WTC11 (cell line): ENCODE results near the gene PSMB10. TPM values are rescaled to one million over a fixed set of nuclear protein-coding genes. Genes with fewer than 3 reads are reported as not detected.

Experiments used
- ATAC-seq: fragments of 200-7000 bp; cut with Tn5 transposase; 2 replicates; pipeline ENCODE4 v1.10.0; 2021; ENCODE audit warnings: mild to moderate bottlenecking, moderate library complexity
- CTCF ChIA-PET: fragments of 300-600 bp; sonication (Branson Sonifier 250); formaldehyde crosslinking; loops from one replicate; lab custom pipeline; 2021; ENCODE audit warnings: antibody characterized with exemption; lab: Charles Lee
- POLR2A ChIA-PET: fragments of 350-600 bp; sonication (Branson Sonifier 250); formaldehyde crosslinking; loops from one replicate; lab custom pipeline; 2021; ENCODE audit warnings: antibody characterized with exemption; lab: Charles Lee
- DNase-seq: peaks from one replicate; pipeline ENCODE4 v3.0.0; 2021; ENCODE audit warnings: low spot score
- H3K27ac Mint-ChIP-seq: 2 replicates; pipeline ENCODE4 v1.8.0; 2021; ENCODE audit warnings: mixed read lengths
- H3K27me3 Mint-ChIP-seq: 2 replicates; pipeline ENCODE4 v1.8.0; 2021; ENCODE audit warnings: low read depth, mild to moderate bottlenecking, moderate library complexity, mixed read lengths
- H3K36me3 Mint-ChIP-seq: 2 replicates; pipeline ENCODE4 v1.8.0; 2021; ENCODE audit warnings: mixed read lengths
- H3K4me1 Mint-ChIP-seq: 2 replicates; pipeline ENCODE4 v1.8.0; 2022; ENCODE audit warnings: mixed read lengths
- H3K4me3 Mint-ChIP-seq: 2 replicates; pipeline ENCODE4 v1.8.0; 2021; ENCODE audit warnings: mild to moderate bottlenecking, moderate library complexity, mixed read lengths
- H3K9me3 Mint-ChIP-seq: 2 replicates; pipeline ENCODE4 v1.8.0; 2021; ENCODE audit warnings: mixed read lengths
- CDX4 ChIP-seq: fragments of 250-450 bp; sonication (Bioruptor Pico); IDR thresholded peaks from 2 replicates; pipeline ENCODE4 v1.9.0; 2021; ENCODE audit warnings: moderate library complexity, mild to moderate bottlenecking, inconsistent platforms, borderline replicate concordance
- CREB1 ChIP-seq: sonication (generic); formaldehyde crosslinking; IDR thresholded peaks from 2 replicates; pipeline ENCODE4 v1.8.0; 2023; ENCODE audit warnings: mild to moderate bottlenecking, missing genetic modification reagents
- CREM ChIP-seq: sonication (generic); formaldehyde crosslinking; IDR thresholded peaks from 2 replicates; pipeline ENCODE4 v1.8.1; 2022; ENCODE audit warnings: mild to moderate bottlenecking, missing genetic modification reagents, moderate library complexity
- E2F5 ChIP-seq: sonication (generic); formaldehyde crosslinking; IDR thresholded peaks from 2 replicates; pipeline ENCODE4 v1.8.1; 2022; ENCODE audit warnings: mild to moderate bottlenecking, moderate library complexity, missing genetic modification reagents
- ELF4 ChIP-seq: sonication (generic); formaldehyde crosslinking; IDR thresholded peaks from 2 replicates; pipeline ENCODE4 v1.8.1; 2022; ENCODE audit warnings: low read depth, mild to moderate bottlenecking, moderate library complexity, missing genetic modification reagents
- FOXJ3 ChIP-seq: sonication (generic); formaldehyde crosslinking; IDR thresholded peaks from 2 replicates; pipeline ENCODE4 v1.9.0; 2021; ENCODE audit warnings: missing genetic modification reagents, mild to moderate bottlenecking, borderline replicate concordance
- JUN ChIP-seq: sonication (generic); formaldehyde crosslinking; IDR thresholded peaks from 2 replicates; pipeline ENCODE4 v1.8.0; 2023; ENCODE audit warnings: mild to moderate bottlenecking, missing genetic modification reagents
- MAX ChIP-seq: sonication (generic); formaldehyde crosslinking; IDR thresholded peaks from 2 replicates; pipeline ENCODE4 v1.8.0; 2022; ENCODE audit warnings: mild to moderate bottlenecking, missing genetic modification reagents
- MYBL2 ChIP-seq: sonication (generic); formaldehyde crosslinking; IDR thresholded peaks from 2 replicates; pipeline ENCODE4 v1.8.1; 2023; ENCODE audit warnings: mild to moderate bottlenecking, moderate library complexity, missing genetic modification reagents
- NFYB ChIP-seq: sonication (generic); formaldehyde crosslinking; conservative IDR thresholded peaks from 2 replicates; pipeline ENCODE4 v1.8.0; 2022; ENCODE audit warnings: low read depth, missing genetic modification reagents
- NR1H2 ChIP-seq: sonication (generic); formaldehyde crosslinking; IDR thresholded peaks from 2 replicates; pipeline ENCODE4 v1.9.0; 2021; ENCODE audit warnings: mild to moderate bottlenecking, moderate library complexity, missing genetic modification reagents
- PRDM15 ChIP-seq: sonication (generic); formaldehyde crosslinking; IDR thresholded peaks from 2 replicates; pipeline ENCODE4 v1.8.0; 2022; ENCODE audit warnings: missing genetic modification reagents
- TCF7 ChIP-seq: sonication (generic); formaldehyde crosslinking; IDR thresholded peaks from 2 replicates; pipeline ENCODE4 v1.8.0; 2022; ENCODE audit warnings: mild to moderate bottlenecking, low read depth, missing genetic modification reagents, moderate library complexity
- USF1 ChIP-seq: sonication (generic); formaldehyde crosslinking; IDR thresholded peaks from 2 replicates; pipeline ENCODE4 v1.8.0; 2022; ENCODE audit warnings: mild to moderate bottlenecking, missing genetic modification reagents
- USF2 ChIP-seq: sonication (generic); formaldehyde crosslinking; IDR thresholded peaks from 2 replicates; pipeline ENCODE4 v1.8.1; 2023; ENCODE audit warnings: mild to moderate bottlenecking, missing genetic modification reagents, moderate library complexity
- ZBTB43 ChIP-seq: sonication (generic); formaldehyde crosslinking; IDR thresholded peaks from 2 replicates; pipeline ENCODE4 v1.8.1; 2023; ENCODE audit warnings: mild to moderate bottlenecking, missing genetic modification reagents
- ZNF232 ChIP-seq: sonication (generic); formaldehyde crosslinking; IDR thresholded peaks from 2 replicates; pipeline ENCODE4 v1.8.0; 2022; ENCODE audit warnings: mild to moderate bottlenecking, missing genetic modification reagents
- ZNF263 ChIP-seq: sonication (generic); formaldehyde crosslinking; IDR thresholded peaks from 2 replicates; pipeline ENCODE4 v1.8.1; 2022; ENCODE audit warnings: low read depth, mild to moderate bottlenecking, moderate library complexity, missing genetic modification reagents
- ZNF317 ChIP-seq: sonication (generic); formaldehyde crosslinking; IDR thresholded peaks from 2 replicates; pipeline ENCODE4 v1.8.1; 2023; ENCODE audit warnings: low read depth, mild to moderate bottlenecking, moderate library complexity, missing genetic modification reagents, borderline replicate concordance
- ZNF396 ChIP-seq: fragments of 250-450 bp; sonication (Bioruptor Pico); IDR thresholded peaks from 2 replicates; pipeline ENCODE4 v1.8.0; 2021; ENCODE audit warnings: mild to moderate bottlenecking, moderate library complexity, borderline replicate concordance
- ZSCAN18 ChIP-seq: fragments of 250-450 bp; sonication (Bioruptor Pico); IDR thresholded peaks from 2 replicates; pipeline ENCODE4 v2.1.2; 2022; ENCODE audit warnings: mild to moderate bottlenecking, moderate library complexity
- total RNA-seq: library from RNA; stranded (reverse); gene quantifications from 3 replicates; pipeline ENCODE4 v1.2.3, GENCODE V29; 2021

PSMB10 gene
- total RNA-seq, 1 experiment from 2014 or later: 40.9 TPM

- TF ChIP-seq TCF7: no peak
- TF ChIP-seq MAX: no peak
- TF ChIP-seq JUN (CRISPR knock-in tag): no peak
- TF ChIP-seq MYBL2 (CRISPR knock-in tag): no peak
- no peak for TF ChIP-seq ZBTB43 (CRISPR knock-in tag)
- TF ChIP-seq ZNF317: no peak
- TF ChIP-seq NFYB (CRISPR knock-in tag): no peak
- no peak for TF ChIP-seq PRDM15 (CRISPR knock-in tag)
- no peak for TF ChIP-seq ZSCAN18 (CRISPR knock-in tag)
Measured at GRCh38 chr16:67931712-67932461, 4.8 kb downstream of the PSMB10 start, which contains the start of gene CTRL (continued).

GRCh38 chr16:67930678-67931211 lies 5.9 kb downstream of the PSMB10 start:
- TF ChIP-seq NR1H2 (CRISPR knock-in tag): no peak
- TF ChIP-seq ELF4: no peak
- CTCF ChIA-PET: interaction anchor here (1.4 to 9.2 kb wide), 2 partner anchors 47 to 114 kb away, joined by 7 to 144 read pairs; partner anchors contain the start of gene NRN1L
- DNase-seq (no peak), ATAC-seq (no peak)
- H3K27ac Mint-ChIP-seq: no peak overlapping the region
- peaks cover 4% of the 10 kb centered on the region for H3K36me3 Mint-ChIP-seq
- no peak overlapping the region for H3K4me3 Mint-ChIP-seq
- no peaks in the 10 kb centered on the region for H3K27me3 Mint-ChIP-seq
- POLR2A ChIA-PET: no interaction called here
- H3K9me3 Mint-ChIP-seq: no peaks in the 10 kb centered on the region
- peaks cover 26% of the 10 kb centered on the region for H3K4me1 Mint-ChIP-seq

- H3K27ac Mint-ChIP-seq: no peak overlapping the region
- no peak for DNase-seq
- no peak overlapping the region for H3K4me3 Mint-ChIP-seq
- peaks cover 4% of the 10 kb centered on the region for H3K36me3 Mint-ChIP-seq
- H3K27me3 Mint-ChIP-seq: no peaks in the 10 kb centered on the region
- peaks cover 28% of the 10 kb centered on the region for H3K4me1 Mint-ChIP-seq
- TF ChIP-seq ZNF263 (no peak), USF1 (CRISPR knock-in tag) (no peak), ZNF232 (CRISPR knock-in tag) (no peak), E2F5 (CRISPR knock-in tag) (no peak), USF2 (CRISPR knock-in tag) (no peak), CREB1 (no peak), ZNF396 (no peak), CREM (no peak), CDX4 (CRISPR knock-in tag) (no peak), FOXJ3 (CRISPR knock-in tag) (no peak)
- TF ChIP-seq, all 79 proteins: peak for 0
- no peaks in the 10 kb centered on the region for H3K9me3 Mint-ChIP-seq
- ChIA-PET CTCF (interaction anchor here (1.4 to 9.2 kb wide), 2 partner anchors 46 to 113 kb away, joined by 7 to 144 read pairs; partner anchors contain the start of gene NRN1L), POLR2A (no interaction called here)
- no peak for ATAC-seq
Measured at GRCh38 chr16:67930191-67930590, 6.5 kb downstream of the PSMB10 start.
